Astrocyte of the spinal cord (primary cell): ENCODE results near the gene GRID1.

ENCODE experiments used
- DNase-seq: peaks from one replicate; pipeline ENCODE4 v3.0.0; 2011; ENCODE audit warnings: low read depth, low spot score
- H3K4me3 ChIP-seq: 2 replicates; pipeline ENCODE4 v1.5.1; 2011; ENCODE audit warnings: low read depth, mild to moderate bottlenecking, low read length, moderate library complexity
- CTCF ChIP-seq: IDR thresholded peaks from 2 replicates; pipeline ENCODE4 v1.5.1; 2012; ENCODE audit warnings: low read depth, mild to moderate bottlenecking, low read length, inconsistent platforms
- in situ Hi-C: cut with HindIII; loops from 2 replicates; pipeline ENCODE4 v1.10.0; 2017; ENCODE audit warnings: low sequenced_read_pairs

GRID1 gene

GRCh38 chr10:86203162-86203905 is 163.3 kb downstream of the GRID1 start:
- no peak overlapping the region for H3K4me3 ChIP-seq
- in situ Hi-C loops: no loop called here
- no peak for DNase-seq
- no peak for TF ChIP-seq CTCF

DNA sequence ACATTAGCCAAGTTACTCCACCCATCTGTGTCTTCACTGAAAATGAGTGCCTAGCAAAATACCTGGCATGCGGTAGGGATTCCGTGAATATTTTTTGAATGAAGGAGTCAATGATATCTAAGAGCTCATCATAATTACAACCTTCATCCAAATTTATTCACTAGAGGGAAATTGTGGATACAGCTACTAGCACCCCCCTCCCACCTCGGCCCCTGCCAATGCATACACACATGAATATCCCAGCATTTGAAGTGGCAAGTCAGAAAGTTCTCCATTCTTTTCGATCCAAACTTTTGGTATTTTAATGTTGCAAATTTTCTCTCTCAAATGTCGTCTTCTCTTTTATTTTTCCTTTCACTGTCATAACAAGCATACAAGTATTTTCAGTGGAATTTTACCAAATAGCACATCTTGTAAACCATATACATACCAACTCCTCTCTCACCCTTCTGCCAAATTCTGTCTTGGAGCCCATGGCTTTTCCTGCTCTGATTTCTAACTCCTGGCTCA is 164.3 kb downstream of the GRID1 start:
- no peak for DNase-seq
- no peak overlapping the region for H3K4me3 ChIP-seq
- in situ Hi-C loops: no loop called here
- no peak for TF ChIP-seq CTCF

- DNase-seq: no peak
- no peak overlapping the region for H3K4me3 ChIP-seq
- TF ChIP-seq CTCF: no peak
- in situ Hi-C loops: no loop called here
Measured at GRCh38 chr10:86200867-86201266, 165.7 kb downstream of the GRID1 start.

GRCh38 chr10:86200269-86200668 is 166.3 kb downstream of the GRID1 start:
- no peak overlapping the region for H3K4me3 ChIP-seq
- DNase-seq: no peak
- TF ChIP-seq CTCF: no peak
- in situ Hi-C loops: no loop called here

DNA sequence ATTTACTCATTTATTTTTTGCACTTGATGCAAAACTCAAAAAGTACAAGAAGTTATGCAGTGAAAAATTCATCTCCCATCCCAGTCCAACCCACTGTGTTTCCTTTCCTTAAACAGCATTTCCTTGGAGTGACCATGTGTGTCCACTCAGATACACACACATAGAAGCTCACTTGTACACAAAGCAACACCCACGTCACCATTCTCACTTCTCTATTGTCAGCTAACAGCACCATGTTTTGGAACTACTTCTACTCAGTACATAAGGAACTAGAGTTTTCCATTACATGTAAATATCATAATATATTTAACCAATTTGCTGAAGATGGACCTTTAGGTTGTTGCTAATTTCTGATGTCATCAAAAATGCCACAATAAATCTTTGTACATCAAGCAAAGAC is 167.6 kb downstream of the GRID1 start:
- in situ Hi-C loops: no loop called here
- no peak for TF ChIP-seq CTCF
- no peak overlapping the region for H3K4me3 ChIP-seq
- DNase-seq: no peak

DNA sequence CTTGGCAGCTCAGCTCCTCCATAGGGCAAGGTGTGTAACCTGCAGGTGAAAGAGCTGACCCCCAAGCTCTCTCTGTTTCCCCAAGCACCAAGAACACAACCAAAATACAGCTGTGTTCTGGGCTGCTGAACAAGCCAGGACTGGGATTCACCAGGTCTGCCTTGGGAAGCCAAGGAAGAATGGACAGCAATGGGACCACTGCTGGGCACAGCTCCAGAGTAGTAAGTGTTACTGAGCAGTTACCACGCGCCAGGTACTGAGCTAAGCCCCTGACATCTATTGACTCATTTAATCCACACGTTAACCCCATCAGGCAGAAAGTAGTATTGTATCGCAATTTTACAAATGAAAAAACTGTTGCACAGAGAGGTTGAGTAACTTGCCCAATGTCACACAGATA is 168.3 kb downstream of the GRID1 start:
- TF ChIP-seq CTCF: no peak
- in situ Hi-C loops: no loop called here

More for the DNA sequence above, 168.3 kb downstream of the GRID1 start:
- H3K4me3 ChIP-seq: no peak overlapping the region
- no peak for DNase-seq
